GM18870 (cell line): Measurements from ENCODE around the gene CRACR2A.

Experiments
- ATAC-seq: cut with Tn5 transposase; IDR thresholded peaks from one replicate; pipeline ENCODE4 v1.9.1; 2021; ENCODE audit warnings: moderate library complexity; ENCODE audit not compliant: unreplicated experiment

Gene CRACR2A

DNA sequence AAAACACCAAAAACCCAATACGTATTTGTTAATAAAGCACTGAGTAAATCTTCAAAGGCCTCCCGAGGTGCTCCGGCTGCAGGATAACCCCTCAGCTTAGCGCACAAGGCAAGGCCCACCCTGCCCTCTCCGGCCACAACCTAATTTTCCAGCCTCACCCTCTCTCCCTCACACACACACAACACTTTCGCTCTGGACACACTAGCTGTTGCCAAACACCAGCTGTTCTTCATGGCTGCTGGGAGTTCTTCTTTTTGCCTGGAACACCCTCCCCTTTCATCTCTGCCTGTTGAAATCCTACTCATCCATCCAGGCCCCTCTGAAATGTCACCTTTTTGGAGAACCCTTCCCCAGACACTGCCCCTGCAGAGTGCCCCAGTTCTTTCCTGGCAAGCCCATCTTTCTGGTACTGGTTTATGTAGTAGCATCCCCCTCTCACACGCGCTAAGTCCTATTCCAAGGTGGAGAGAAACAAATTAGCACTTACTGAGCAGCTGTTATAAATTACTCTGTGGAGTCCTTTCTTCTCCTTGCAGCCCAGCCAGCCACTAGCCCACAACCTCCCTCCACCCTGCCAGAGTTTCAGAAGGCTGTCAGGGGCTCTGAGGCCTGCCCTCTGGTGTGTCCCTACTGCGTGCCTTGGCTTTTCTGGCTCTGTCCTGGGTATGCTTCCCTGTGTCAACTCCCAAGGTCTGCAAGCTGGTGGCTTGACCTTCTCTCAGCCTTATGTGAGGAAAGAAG is 805 bp upstream of the CRACR2A start:
- ATAC-seq, result no peak

- ATAC-seq, result no peak
Observed at GRCh38 chr12:3752096-3752709, 706 bp downstream of the CRACR2A start.

- no peak for ATAC-seq
Observed at GRCh38 chr12:3751151-3752095, 1.5 kb downstream of the CRACR2A start.

GRCh38 chr12:3750616-3751015 is 2.3 kb downstream of the CRACR2A start:
- no peak for ATAC-seq

DNA sequence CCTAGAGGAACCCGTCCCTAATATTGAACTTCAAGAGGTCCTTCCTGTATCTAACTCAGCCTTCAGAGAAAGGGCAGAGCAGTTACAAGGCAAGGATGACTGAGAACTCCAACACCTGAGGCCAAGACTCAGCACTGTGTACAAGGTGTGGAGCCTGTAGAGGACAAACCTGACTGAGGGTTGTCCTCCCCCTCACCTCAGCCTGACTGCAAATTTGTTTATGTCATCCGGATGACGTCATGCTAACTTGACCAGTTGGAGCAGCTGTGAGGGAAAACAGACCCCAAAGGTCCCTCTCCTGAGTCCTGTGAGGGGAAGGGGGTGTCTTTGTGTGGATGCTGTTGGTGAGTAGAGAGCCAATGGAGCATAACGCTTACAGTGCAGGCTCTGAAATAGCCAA is 4.3 kb downstream of the CRACR2A start:
- no peak for ATAC-seq

DNA sequence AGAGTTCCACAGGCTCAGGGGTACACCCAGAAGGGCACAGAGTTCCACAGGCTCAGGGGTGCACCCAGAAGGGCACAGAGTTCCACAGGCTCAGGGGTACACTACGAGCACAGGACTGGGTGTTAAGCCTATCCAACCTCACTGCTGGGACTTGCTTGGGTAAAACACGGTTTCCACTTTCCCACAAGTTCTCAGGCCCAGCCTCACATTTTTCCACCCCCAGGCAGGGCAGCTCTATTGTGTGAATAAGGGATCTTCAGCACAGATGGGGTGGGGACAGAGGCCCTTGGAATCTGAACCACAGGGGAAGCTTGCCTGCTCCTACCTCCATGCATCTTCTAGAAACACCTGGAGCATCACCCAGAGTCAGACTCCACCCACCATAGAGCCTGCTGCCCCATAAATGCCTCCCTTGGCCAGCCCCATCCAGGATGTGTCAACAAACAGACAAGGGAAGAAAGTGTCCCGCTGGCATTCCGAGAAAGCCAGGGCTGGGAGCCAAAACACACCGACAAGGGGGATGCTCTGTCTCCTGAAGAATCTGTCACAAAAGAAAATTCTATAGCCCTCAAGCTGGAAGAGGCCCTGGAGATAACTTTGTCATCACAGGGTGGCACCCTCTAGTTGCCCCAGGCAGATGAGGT is 4.8 kb downstream of the CRACR2A start:
- no peak for ATAC-seq

GRCh38 chr12:3747543-3747942 is 5.4 kb downstream of the CRACR2A start:
- ATAC-seq, result no peak

DNA sequence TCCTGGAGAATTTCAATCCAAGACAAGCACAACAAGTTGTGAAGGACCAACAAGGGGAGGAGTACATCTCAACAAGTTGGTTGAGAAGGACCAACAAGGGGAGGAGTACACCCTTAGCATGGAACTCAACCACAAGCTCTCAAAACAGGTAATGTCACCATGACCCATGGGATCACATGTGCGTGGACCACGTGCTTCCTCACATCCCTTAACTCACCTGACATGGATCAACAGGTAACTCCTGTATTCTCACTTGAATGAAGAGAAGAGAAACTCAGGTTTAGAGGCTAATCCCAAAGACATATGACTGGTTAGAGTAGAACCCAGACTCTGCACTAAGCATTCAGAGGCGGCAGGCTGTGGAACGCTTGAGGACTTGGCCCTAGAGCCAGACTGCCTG is 6.2 kb downstream of the CRACR2A start:
- ATAC-seq, result no peak

- ATAC-seq, result no peak
Observed at GRCh38 chr12:3745152-3745551, 7.8 kb downstream of the CRACR2A start.

DNA sequence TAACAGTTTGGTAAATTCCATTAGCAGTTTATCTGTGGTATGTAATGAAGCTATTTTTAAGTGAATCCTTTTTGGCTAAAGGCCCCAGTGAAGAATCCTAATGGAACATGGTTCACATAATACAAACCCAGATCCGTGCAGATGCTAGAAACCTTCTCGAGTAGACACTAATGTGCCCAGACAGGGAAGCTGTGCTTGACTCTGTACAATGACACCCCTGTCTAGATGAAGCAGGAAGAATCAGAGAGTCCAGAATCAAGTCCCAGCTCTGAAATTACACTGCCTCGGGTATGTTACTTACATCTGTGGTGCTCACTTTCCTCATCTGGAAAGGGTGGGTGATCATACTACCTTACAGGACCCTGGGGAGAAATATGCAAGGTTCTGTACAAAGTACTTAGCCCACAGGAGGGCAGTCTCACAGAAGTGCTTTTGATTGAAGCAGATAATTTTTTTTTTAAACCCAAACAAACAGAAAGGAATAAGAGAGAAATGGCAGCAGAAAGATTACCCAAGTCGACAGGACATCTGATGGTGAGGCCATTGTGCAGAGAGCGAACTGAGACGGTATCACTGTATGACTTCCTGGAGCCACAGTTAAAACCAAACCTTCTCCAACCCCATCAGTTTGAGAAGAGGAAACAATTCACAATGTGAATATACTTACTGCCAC is 8.5 kb downstream of the CRACR2A start:
- no peak for ATAC-seq

DNA sequence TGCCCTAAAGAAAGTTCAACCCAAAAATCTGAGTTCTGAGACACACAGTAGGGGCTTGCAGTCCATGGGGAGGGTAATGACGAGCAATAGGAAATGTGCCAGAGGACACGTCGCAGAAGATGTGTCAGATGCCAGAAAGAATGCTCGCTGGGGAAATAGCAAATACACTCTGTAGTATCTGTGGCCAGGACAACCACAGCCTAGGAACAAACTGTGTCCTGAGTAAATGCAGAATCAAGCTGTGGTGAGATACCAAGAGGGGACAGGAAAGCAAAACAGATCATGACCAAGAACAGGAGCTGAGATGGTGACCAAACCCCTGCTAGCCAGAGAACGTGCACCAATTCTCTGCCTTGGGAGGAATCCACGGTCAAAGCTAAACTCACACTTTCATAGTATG is 9.1 kb downstream of the CRACR2A start:
- no peak for ATAC-seq

GRCh38 chr12:3741882-3742672 is 10.8 kb downstream of the CRACR2A start:
- no peak for ATAC-seq

DNA sequence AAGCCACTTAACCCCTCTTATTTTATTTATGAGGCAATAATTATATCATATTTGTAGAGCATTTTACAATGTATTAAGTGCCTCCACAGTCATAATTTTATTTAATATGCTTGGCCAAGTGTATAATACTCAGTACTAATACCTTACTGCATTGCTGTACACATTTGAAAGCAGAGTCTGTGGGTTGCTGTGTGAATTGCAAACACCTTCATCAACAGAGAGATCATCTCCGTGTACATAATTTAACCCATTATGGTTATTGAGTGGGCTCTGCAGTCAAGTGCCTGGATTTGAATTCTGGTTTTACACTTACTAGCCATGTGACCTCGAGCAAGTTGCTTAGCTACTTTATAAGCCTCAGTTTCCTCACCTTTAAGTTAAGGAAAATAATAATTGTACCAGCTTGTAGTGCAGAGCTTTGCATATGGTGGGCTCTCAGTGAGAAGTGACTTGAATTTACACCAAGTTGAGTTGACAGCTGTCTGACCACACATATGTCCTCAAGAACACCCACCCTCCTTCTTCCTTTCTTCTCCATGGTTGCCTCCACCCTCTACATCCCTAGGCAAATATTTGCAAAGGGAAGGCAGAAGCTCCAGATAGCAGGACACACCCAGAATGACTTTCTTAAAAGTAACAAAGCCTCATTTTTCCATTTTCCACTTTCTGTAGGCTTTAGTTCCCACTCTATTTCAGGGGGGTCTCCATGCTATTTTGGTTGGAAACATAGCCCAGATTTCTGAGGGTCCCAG is 12.3 kb downstream of the CRACR2A start:
- ATAC-seq, result no peak

DNA sequence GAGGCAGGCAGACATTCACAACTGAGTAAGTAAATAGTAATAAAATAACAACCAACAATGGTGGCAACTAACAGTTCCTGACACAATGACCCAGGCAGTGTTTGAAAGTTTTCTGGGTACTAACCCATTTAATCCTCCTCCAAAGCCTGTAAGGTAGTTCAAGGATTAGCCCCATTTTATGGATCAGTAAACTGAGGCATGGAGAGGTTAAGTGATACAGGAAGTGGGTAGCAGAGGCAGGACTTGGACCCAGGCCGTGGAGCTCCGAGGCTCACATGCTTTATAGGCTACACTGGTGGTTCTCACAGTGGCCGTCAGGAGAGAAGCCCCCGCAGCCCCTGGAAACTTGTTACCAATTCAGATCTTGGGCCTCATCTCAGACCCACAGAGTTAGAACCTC is 17.5 kb downstream of the CRACR2A start:
- ATAC-seq, result no peak

GRCh38 chr12:3732901-3733300 is 20.0 kb downstream of the CRACR2A start:
- no peak for ATAC-seq

DNA sequence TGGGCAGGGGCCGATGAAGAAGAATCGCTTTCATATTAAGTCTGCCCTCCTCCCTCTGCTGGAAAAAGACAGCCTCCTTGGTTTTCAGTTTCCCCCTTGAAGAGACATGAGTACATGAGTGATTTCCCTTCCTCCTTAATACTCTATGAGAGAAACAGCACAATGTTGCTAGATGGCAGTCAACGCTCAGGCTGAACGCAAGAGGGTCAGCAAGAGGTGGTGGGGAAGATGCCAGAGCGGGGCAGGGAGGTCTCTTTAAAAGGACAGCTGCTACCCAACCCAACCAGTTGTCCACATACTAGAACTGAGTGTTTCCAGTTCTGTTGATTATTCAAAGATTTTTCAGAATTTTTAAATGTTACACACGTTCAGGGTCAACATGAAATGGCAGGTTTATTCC is 22.8 kb downstream of the CRACR2A start:
- no peak for ATAC-seq

DNA sequence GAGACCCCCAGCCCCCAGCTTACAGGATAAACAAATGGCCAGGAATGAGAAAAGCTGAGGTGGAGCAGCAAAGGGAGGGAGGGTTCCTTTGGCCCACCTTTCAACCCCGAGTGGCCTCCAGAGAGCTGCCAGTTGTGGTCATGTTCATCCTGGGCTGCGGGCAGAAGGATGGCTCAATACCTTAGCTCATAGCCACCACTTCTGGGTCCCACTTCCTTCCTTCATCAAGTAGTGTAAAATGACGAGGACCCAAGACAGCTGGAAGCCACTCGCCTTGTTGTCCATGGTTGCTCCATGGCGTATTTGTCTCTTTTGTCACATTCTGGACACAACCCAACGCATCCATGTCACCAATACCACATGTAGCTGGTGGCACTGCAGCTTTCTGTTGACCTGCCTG is 24.2 kb downstream of the CRACR2A start:
- peak; percentile 8 for ATAC-seq

GRCh38 chr12:3727877-3728632 is 24.9 kb downstream of the CRACR2A start:
- ATAC-seq, result peak; percentile 92
